CD4-positive, alpha-beta T cell treated with Interleukin-10 for 1 hour (primary cell): ENCODE results near the gene IGFBP4.
"Not testable (repeated sequence)": the region's sequence is repeated elsewhere in the genome, so short reads cannot be mapped to it uniquely, and the experiment has no call there.

Source experiments
- DNase-seq: peaks from one replicate; pipeline ENCODE4 v3.0.0-alpha.2; 2020

Gene IGFBP4

DNA sequence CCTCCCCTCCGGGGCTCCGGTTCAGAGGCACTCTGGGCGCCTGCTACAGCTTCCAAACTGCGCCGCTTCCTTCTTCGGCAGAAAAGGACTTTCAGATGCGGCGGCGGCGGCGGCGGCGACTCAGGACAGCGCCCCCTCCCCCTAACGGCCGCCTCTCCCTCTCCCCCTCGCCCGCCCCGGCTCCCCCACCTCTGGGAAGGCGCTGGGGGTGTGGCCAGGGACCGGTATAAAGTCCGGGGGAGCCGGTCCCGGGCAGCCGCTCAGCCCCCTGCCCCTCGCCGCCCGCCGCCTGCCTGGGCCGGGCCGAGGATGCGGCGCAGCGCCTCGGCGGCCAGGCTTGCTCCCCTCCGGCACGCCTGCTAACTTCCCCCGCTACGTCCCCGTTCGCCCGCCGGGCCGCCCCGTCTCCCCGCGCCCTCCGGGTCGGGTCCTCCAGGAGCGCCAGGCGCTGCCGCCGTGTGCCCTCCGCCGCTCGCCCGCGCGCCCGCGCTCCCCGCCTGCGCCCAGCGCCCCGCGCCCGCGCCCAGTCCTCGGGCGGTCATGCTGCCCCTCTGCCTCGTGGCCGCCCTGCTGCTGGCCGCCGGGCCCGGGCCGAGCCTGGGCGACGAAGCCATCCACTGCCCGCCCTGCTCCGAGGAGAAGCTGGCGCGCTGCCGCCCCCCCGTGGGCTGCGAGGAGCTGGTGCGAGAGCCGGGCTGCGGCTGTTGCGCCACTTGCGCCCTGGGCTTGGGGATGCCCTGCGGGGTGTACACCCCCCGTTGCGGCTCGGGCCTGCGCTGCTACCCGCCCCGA, at the start of gene IGFBP4:
Gene IGFBP4 (plus strand): TSS at position 255 of the 792 bp plus-strand sequence. CDS start 286 bp downstream, at position 541.
- DNase-seq: peak; percentile 72

DNA sequence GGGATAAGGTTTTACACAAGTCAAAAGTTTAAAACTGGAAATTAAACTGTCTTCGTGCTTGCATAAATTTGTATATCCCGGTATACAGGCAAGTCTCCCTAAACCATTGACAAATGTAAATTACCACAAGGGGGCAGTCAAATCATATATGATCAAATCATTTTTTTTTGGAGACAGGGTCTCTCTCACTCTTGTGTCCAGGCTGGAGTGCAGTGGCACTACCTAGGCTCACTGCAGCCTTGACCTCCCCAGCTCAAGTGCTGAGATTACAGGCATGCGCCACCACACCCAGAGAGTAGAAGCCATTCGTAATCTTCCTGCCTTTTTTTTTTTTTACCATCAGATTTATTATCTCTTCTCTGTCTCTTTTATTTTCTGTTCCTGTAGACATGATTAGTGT, 44.1 kb upstream of the IGFBP4 start:
- peak; percentile 53 for DNase-seq

- DNase-seq: peak; percentile 33
Observed at GRCh38 chr17:40402668-40403067, 40.6 kb upstream of the IGFBP4 start.

GRCh38 chr17:40404003-40404402, 39.2 kb upstream of the IGFBP4 start:
- DNase-seq: no peak

DNA sequence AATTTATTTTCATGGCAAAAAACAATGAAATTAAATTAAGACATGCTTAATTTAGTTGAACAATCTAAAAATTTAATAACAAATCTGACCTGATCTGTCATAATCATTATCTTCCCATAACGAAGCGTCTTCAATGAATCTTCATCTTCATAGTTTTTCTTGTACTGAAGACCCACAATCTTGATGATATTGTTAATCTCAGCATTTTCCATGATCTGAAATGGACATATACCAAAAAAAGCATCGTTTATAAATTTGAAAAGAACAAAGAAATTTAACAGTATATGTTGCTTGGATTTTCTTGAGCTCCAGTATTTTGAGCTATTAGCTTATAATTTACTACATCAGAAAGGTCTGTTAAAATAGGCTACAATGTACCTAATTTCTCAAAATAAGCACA, 35.8 kb upstream of the IGFBP4 start:
- no peak for DNase-seq

DNA sequence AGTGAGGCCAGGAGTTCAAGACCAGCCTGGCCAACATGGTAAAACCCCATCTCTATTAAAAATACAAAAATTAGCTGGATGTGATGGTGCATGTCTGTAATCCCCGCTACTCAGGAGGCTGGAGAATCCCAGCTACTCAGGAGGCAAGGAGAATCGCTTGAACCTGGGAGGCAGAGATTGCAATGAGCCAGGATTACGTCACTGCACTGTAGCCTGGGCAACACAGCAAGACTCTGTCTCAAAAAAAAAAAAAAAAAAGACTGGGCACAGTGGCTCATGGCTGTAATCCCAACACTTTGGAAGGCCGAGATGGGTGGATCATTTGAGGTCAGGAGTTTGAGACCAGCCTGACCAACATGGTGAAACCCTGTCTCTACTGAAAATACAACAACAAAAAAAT, 33.7 kb upstream of the IGFBP4 start:
- not testable (repeated sequence) for DNase-seq

DNA sequence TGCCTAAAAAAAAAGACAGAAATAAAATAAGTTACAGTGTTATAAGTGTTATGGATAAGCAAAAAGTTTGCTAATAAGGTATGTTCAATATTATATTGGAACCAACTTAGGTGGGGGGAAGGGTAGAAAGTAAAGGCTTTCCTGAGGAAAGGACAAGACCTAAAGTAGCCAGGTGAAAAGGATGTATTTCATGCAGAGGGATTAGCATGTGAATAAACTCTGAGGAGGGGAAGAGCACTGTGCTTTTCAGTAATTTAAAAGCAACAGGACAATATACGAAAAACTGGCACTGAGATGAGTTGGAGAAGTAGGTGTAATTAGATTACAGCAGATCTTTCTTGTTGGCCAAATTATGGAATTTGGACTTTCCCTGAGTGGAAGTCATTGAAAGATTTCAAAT, 33.2 kb upstream of the IGFBP4 start:
- DNase-seq: no peak

- no peak for DNase-seq
Observed at GRCh38 chr17:40411821-40412220, 31.4 kb upstream of the IGFBP4 start.

DNA sequence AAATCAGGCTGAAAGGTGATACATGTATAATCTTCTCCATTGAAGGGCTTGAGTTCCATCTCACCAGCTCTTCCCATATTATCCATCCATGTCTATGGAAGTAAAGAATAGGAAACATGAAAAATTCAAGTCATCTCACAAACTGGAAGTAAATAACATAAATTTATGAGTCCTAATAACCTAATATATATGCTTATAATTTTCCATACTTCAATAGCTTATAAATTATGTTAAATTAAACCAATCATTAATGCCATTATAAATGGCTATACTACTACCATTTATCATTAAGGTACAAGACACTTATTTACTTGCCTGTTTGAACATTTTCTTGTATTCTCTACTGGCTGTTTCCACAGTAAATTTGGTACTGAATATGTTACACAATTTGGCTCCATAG, 30.4 kb upstream of the IGFBP4 start:
- DNase-seq: no peak

GRCh38 chr17:40414312-40414711, 28.9 kb upstream of the IGFBP4 start:
- DNase-seq: not testable (repeated sequence)

GRCh38 chr17:40415390-40415789, 27.9 kb upstream of the IGFBP4 start:
- DNase-seq: peak; percentile 70

DNA sequence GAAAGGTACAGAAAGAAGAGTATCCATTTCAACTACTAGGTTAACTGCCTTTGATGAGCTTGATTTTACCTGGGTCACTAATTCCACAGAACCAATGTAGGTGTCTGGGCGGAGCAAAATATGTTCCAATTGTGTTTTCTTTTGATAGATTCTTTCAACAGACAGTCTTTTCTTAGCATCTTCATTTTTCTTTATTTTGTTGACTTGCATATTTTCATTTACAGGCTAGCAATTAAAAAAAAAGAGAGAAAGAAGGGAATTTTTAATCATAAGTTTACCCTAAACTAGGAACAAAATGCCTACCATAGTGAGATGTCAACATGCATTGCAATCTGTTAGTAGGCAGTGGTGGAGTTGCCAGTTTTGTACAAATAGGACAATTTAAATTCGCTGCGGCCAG, 26.6 kb upstream of the IGFBP4 start:
- DNase-seq: no peak

DNA sequence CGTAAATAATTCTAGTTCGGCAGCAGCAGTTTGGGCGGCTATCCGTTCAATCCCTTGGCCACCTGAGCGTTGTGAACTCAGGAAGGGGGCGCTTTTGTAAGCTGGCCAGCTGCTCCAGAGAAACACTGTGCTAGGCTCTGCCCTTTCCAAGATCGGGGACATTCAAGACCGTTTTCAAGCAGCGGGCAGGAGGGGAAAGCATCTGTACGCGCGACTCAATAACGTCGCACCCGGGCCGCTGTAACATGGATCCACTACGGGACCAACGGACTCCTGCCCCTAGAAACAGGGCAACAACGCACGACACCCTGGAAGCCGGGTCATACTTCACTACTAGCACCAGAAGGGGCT, 26.0 kb upstream of the IGFBP4 start:
- no peak for DNase-seq

- DNase-seq: peak; percentile 99
Observed at GRCh38 chr17:40417609-40418427, 25.4 kb upstream of the IGFBP4 start, which contains the start of gene TOP2A. TSS of gene TOP2A (minus strand) at chr17:40417896. CDS start at chr17:40417791, 105 bp downstream.

DNA sequence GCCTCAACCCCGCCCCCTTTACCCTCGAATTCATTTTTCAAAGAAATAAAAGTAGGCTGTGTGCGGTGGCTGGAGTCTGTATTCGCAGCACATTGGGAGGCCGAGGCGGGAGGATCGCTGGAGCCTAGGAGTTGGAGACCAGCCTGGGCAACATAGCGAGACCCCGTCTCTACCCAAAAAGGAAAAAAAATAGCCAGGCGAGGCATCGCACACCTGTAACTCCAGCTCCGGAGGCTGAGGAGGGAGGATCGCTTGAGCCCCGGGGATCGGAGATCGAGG, 24.9 kb upstream of the IGFBP4 start:
- DNase-seq: no peak

DNA sequence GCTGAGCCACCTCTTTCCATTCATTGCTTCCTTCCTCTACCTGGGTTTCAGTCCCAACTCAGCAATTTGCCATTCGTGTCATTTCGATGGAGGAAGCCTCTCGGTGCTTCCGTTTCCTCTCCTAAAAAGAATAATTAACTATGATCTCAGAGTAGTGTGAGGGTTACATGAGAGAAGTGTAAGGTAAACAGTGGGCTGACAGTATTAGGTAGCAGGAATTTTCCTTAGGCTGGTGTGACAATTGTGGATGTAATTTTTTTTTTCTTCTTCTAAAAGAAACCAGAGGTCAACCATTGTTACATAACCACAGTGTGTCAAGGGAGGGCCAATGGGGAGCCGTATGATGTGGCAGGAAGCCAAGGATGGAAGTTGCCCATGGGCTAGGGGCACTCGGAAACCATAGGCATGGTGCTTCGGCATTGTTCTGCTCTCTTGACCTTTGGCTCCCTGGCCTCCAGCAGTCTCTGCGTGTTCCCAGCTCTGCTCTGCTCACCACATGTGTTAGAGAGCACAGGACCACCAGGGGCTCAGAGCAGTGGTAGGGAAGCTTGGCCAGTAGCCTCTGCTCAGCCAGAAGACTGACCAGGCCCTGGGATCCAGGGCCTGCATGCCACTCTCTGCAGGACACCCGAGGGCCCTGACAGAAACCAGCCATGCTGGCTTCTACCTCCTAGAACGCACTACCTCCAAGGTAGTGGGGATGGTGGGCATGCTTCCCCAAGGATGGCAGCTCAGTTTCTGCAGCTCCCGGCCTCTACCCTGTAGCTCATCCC, 23.5 kb upstream of the IGFBP4 start:
- DNase-seq: peak; percentile 16

GRCh38 chr17:40422990-40423633, 20.1 kb upstream of the IGFBP4 start:
- DNase-seq: no peak

DNA sequence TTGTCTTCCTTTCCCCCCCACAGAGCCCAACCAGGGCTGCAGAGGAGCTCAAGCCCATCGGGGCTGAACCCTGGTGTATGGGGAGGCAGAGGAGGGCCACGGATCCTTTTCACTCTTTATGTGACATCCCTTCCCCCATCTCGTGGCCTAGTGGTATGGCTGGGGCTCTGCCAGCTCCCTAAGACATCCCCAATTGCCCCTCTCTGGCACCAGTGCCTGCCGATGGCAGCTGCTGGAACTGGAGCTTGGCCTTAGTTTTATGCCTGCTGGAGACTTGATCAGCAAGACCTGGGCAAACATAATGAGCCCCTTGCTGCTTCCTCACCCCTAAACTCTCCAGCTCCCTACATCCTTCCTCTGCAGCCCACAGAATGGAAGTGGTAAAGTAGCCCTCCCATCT, 17.5 kb upstream of the IGFBP4 start:
- DNase-seq: no peak

DNA sequence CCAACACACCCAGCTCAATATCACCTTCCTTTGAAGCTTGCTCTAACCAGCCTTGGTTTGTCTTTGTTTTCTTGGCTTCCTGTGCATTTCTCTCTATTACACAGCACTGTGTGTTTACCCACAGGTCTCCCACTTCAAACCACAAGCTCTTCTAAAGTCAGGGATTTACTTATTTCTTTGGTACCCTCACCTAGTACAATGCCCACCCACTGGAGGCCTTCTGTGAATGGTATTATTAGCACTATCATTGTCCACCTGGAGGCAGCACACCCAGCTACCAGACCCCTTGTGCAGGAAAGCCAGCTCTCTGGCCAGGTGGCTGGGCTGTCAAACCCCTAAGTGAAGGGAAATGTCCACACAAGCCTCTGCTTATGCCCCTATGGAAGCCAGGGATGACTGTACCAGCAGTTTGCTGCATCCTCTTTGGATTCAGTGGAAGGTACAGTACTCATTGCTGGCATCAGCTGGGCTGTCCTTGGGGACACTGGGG, 16.2 kb upstream of the IGFBP4 start:
- DNase-seq: no peak

DNA sequence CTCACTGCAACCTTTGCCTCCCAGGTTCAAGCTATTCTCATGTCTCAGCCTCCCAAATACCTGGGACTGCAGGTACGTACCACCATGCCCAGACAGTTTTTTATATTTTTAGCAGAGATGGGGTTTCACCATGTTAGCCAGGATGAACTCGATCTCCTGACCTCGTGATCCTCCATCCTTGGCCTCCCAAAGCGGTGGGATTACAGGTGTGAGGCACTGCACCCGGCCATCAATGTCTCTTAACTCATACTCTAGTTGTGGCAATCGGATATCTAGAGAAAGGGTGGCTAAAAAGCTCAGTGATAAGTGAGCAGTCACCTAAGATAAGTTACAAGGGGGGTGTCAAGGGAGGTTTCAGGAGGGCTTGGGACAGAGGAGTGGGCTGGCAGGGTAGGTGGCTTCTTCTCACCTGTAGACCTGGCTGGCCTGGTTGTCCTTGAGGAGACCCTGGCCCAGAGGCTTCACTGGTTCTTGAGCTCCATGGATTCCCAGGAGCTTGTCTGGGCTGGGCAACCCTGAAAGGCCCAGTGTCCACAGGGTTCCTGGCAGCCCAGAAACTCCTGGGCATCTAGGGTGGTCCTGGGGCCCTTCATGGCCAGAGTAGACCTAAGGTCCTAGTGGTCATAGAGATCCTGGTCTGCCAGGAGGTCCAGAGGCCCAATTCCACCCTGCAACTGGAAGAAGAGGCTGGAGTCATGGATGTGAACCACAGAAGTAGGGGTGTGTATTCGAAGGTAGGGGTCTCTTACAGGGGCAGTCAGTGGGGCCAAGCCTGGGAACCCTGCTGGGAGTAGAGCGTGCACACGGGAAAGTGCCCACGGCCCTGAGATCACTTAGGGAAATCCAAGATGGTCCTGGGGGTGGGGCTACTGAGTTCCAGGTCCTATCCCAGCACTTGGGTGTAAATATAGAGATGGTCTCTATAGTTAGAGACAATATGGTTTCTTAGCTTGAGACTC, 12.7 kb upstream of the IGFBP4 start:
- DNase-seq: no peak

- no peak for DNase-seq
Observed at GRCh38 chr17:40431231-40431602, 12.0 kb upstream of the IGFBP4 start.
